Small intestine (tissue), 7 donors: ENCODE results near the gene GMFB. TPM values are rescaled to one million over a fixed set of nuclear protein-coding genes. Genes with fewer than 3 reads are reported as not detected.
"Not testable (repeated sequence)": the region's sequence is repeated elsewhere in the genome, so short reads cannot be mapped to it uniquely, and the experiment has no call there.

Source experiments
- DNase-seq, 2 donors: peaks; one replicate each; pipeline versions ENCODE4 v3.0.0 to v3.0.0-alpha.2; 2013
- FAIRE-seq: peaks from 2 replicates; lab custom pipeline; 2012; peaks lifted over from hg19 to GRCh38; lab: Jason Lieb, UNC
- H3K27ac ChIP-seq, 3 donors: one replicate each; pipeline ENCODE4 v1.5.1; 2013; ENCODE audit warnings: low read length in 2 of 3, mild to moderate bottlenecking in 2 of 3, control low read depth in 1 of 3, inconsistent platforms in 1 of 3, low read depth in 1 of 3, moderate library complexity in 1 of 3
- H3K27me3 ChIP-seq, 3 donors: one replicate each; pipeline ENCODE4 v1.6.1; 2013; ENCODE audit warnings: low read length in 3 of 3, inconsistent platforms in 1 of 3; ENCODE audit not compliant: control insufficient read depth in 3 of 3, insufficient read depth in 3 of 3
- H3K36me3 ChIP-seq, 3 donors: one replicate each; pipeline ENCODE4 v1.6.1; 2013; ENCODE audit warnings: low read length in 3 of 3, inconsistent platforms in 1 of 3, low read depth in 1 of 3, mild to moderate bottlenecking in 1 of 3, moderate library complexity in 1 of 3; ENCODE audit not compliant: control insufficient read depth in 3 of 3, insufficient read depth in 2 of 3
- H3K4me1 ChIP-seq, 3 donors: one replicate each; pipeline ENCODE4 v1.6.1; 2013; ENCODE audit warnings: low read length in 2 of 3, inconsistent platforms in 1 of 3, low read depth in 1 of 3, mild to moderate bottlenecking in 1 of 3, moderate library complexity in 1 of 3; ENCODE audit not compliant: control insufficient read depth in 3 of 3, insufficient read depth in 2 of 3
- H3K4me3 ChIP-seq, 3 donors: one replicate each; pipeline ENCODE4 v1.5.1; 2013; ENCODE audit warnings: low read length in 3 of 3, control low read depth in 1 of 3, inconsistent platforms in 1 of 3, low read depth in 1 of 3, mild to moderate bottlenecking in 1 of 3, moderate library complexity in 1 of 3
- H3K9me3 ChIP-seq, 2 donors: one replicate each; pipeline ENCODE4 v1.6.1; 2013; ENCODE audit warnings: low read depth in 1 of 2, low read length in 1 of 2; ENCODE audit not compliant: control insufficient read depth in 2 of 2, insufficient read depth in 1 of 2
- WGBS, 3 donors: extraction: QIAGEN DNeasy Blood & Tissue Kit; methylation state at CpG; one replicate each; pipeline ENCODE4 v1.1.7; 2013; 5-methylcytosine and 5-hydroxymethylcytosine counted together
- polyA plus RNA-seq, 4 donors: library from polyadenylated mRNA; stranded (reverse) in 3 of 4; unstranded in 1 of 4; fragments of 200-250 nt in 3 of 4; fragments of 120-200 nt in 1 of 4; gene quantifications; one replicate each; pipeline versions ENCODE4 v1.2.1 to v1.2.3, GENCODE V29; 2013
- donor health status: healthy with polysubstance abuse.
- donor health status: control.
- donor health status: control.
- donor health status: Bipolar disorder and iron deficiency.
- donor health status: healthy.

GMFB gene
- polyA plus RNA-seq, 4 donors, result 25.9 to 51.6 (median 33.5) TPM

DNA sequence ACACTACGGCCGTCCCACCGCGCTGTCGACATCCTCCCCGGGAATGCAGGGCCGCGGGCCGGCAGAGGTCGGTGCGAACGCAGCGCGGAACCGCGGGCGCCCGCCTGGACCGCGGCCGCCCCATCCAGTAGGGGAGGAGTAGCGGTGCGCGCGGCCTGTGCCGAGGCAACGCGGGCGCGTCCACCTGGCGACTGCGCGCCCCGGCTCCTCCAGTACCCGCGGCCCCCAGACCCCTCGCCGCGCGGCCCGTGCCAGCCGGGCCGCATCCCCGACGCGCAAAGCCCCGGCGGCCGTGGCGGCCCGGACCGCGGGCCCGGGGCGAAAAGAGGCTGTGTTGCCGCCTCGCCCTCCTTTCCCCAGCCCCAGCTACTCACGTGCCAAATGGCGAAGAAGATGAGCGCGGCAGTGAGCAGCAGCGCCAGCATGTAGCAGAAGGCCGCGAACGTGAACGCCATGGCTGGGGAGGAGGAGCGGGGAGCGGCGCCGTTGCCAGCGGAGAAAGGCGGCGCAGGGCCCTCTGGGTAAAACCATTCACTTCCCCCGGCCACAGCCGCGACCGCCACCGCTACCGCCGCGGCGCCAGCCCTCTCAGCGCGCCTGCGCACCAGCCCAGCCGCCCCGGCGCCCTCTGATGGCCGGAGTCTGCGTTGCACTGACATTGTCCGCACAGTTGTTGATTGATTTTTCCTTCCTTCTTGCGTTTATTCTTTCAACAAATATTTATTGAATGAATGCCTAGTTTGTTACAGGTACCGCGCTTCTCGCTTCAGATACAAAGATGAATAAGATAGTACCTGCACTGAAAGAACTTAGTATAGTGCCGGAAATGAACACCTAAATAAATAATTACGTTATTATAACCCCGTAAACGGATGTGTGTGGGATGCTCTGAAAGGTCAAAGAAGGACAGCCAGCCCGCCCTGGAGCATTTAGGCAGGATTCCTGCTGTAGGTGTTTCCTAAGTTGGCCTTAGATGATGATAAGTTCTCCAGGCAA lies 47.6 kb downstream of the GMFB start, which contains the start of gene CNIH1:
TSS of gene CNIH1 (minus strand) at position 502 of the 996 bp plus-strand sequence. CDS start at position 455, 47 bp downstream.
- H3K36me3 ChIP-seq, result no peaks in the 10 kb centered on the region
- peak within 1 kb of the TSS; percentile 91 to 94 (median 92) for H3K27ac ChIP-seq
- H3K4me3 ChIP-seq, result peak within 1 kb of the TSS; percentile 68 to 77 (median 76)
- WGBS, 3 donors, result 0% methylated on average over 95 to 100 of the region's 100 CpGs
- FAIRE-seq, result no peak
- peak; percentile 90 to 97 for DNase-seq
- no peaks in the 10 kb centered on the region for H3K9me3 ChIP-seq
- H3K4me1 ChIP-seq, result peaks cover 2 to 6% (median 2%) of the 10 kb centered on the region in 3 donors
- H3K27me3 ChIP-seq, result no peaks in the 10 kb centered on the region

GRCh38 chr14:54440476-54440872 lies 48.3 kb downstream of the GMFB start:
- H3K36me3 ChIP-seq, result no peaks in the 10 kb centered on the region
- H3K9me3 ChIP-seq, result no peaks in the 10 kb centered on the region
- H3K4me1 ChIP-seq, result peaks cover 2 to 4% (median 3%) of the 10 kb centered on the region in 3 donors
- WGBS, 3 donors, result 1 to 3% (median 2%) methylated on average over 5 of the region's 5 CpGs
- no peaks in the 10 kb centered on the region for H3K27me3 ChIP-seq
- DNase-seq, result peak; percentile 45 to 60
- FAIRE-seq, result no peak
- H3K27ac ChIP-seq, result peak overlapping the region; percentile 91 to 94 (median 92)
- H3K4me3 ChIP-seq, result peak overlapping the region; percentile 68 to 77 (median 76)

DNA sequence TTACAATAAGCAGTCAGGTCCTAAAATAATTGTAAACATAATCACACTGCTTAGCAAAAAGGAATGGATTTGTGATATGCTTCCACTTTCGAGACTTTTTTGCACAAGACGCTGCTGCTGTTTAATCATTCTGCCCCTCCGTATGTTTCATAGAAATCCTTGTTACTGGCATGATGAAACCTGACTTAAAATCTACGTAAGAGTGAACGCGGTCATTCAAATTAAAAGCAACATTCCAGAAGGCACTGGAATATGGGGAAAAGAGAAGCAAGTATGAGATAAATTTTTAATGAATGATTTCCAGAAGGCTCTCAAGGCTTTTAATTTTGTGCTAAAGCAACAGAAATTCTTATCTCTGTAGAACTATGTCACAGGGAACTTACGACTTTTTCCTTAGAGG lies 48.7 kb downstream of the GMFB start:
- FAIRE-seq, result no peak
- H3K36me3 ChIP-seq, result no peaks in the 10 kb centered on the region
- peaks cover 2 to 5% (median 4%) of the 10 kb centered on the region in 3 donors for H3K4me1 ChIP-seq
- DNase-seq, result no peak
- H3K27ac ChIP-seq, result peak overlapping the region; percentile 91 to 94 (median 92)
- H3K9me3 ChIP-seq, result no peaks in the 10 kb centered on the region
- 23 to 52% (median 39%) methylated on average over 7 of the region's 7 CpGs for WGBS, 3 donors
- peak overlapping the region; percentile 68 to 77 (median 76) for H3K4me3 ChIP-seq
- H3K27me3 ChIP-seq, result no peaks in the 10 kb centered on the region

DNA sequence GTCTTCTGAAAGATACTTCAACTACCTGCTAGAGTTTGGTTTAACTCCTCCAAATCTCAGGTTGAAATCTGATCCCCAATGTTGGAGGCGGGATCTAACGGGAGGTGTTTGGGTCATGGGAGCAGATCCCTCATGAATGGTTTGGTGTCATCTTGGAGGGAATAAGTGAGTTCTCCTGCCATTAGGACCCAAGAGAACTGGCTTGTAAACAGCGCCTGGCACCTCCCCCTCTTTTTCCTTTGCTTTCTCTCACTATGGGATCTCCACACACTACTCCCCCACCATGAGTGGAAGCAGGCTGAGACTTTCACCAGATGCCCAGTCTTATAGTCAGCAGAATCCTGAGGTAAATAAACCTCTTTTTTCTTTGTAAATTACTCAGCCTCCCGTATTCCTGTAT lies 50.1 kb downstream of the GMFB start:
- DNase-seq (no peak), FAIRE-seq (no peak)
- Histone ChIP-seq H3K27ac (no peak overlapping the region), H3K4me3 (no peak overlapping the region), H3K9me3 (no peaks in the 10 kb centered on the region), H3K4me1 (peaks cover 2 to 5% (median 4%) of the 10 kb centered on the region in 3 donors), H3K36me3 (no peaks in the 10 kb centered on the region), H3K27me3 (no peaks in the 10 kb centered on the region)
- WGBS, 3 donors, result 82 to 91% (median 88%) methylated on average over 4 of the region's 4 CpGs

GRCh38 chr14:54437954-54438353 lies 50.8 kb downstream of the GMFB start:
- not testable (repeated sequence) for H3K9me3 ChIP-seq, H3K27ac ChIP-seq, H3K4me1 ChIP-seq, H3K27me3 ChIP-seq, H3K4me3 ChIP-seq, H3K36me3 ChIP-seq, DNase-seq, FAIRE-seq
- WGBS, 3 donors, result 84 to 92% (median 91%) methylated on average over 4 of the region's 4 CpGs

- DNase-seq (peak; percentile 13 to 25), FAIRE-seq (no peak)
- Histone ChIP-seq H3K27me3 (no peaks in the 10 kb centered on the region), H3K27ac (no peak overlapping the region), H3K9me3 (no peaks in the 10 kb centered on the region), H3K4me1 (peaks cover 2 to 5% (median 4%) of the 10 kb centered on the region in 3 donors), H3K36me3 (peaks cover 0 to 6% (median 0%) of the 10 kb centered on the region in 3 donors), H3K4me3 (no peak overlapping the region)
- 43 to 55% (median 45%) methylated on average over 4 of the region's 4 CpGs for WGBS, 3 donors
Measured at GRCh38 chr14:54435500-54435981, 53.2 kb downstream of the GMFB start.

DNA sequence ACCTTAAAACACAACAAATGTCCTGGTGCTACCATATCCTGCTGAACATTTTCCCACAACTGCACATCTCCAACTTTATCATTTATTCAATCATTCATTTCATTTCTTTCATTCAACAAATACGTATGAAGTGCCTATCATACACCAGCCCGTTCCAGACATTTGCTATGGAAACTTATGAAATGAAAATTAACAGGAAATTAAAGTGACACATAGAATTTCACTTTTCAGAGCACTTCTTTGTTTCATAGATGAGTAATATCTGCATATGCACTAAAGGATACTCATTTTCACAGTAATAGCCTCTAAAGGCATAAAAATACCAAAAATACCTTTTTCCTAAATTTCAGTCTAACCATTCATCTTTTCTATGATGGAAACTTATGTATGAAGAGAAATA lies 60.3 kb downstream of the GMFB start:
- Histone ChIP-seq H3K9me3 (no peaks in the 10 kb centered on the region), H3K27me3 (no peaks in the 10 kb centered on the region), H3K4me1 (peaks cover 0 to 4% (median 0%) of the 10 kb centered on the region in 3 donors), H3K36me3 (peaks cover 6 to 16% (median 10%) of the 10 kb centered on the region in 3 donors), H3K4me3 (no peak overlapping the region), H3K27ac (no peak overlapping the region)
- DNase-seq (no peak), FAIRE-seq (no peak)
- 83 to 91% (median 87%) methylated on average over 2 of the region's 2 CpGs for WGBS, 3 donors

GRCh38 chr14:54427871-54428270 lies 60.9 kb downstream of the GMFB start:
- Histone ChIP-seq H3K36me3 (peaks cover 6 to 17% (median 10%) of the 10 kb centered on the region in 3 donors), H3K4me3 (no peak overlapping the region), H3K27me3 (no peaks in the 10 kb centered on the region), H3K4me1 (peaks cover 0 to 4% (median 0%) of the 10 kb centered on the region in 3 donors), H3K27ac (no peak overlapping the region), H3K9me3 (no peaks in the 10 kb centered on the region)
- DNase-seq, result no peak
- WGBS, 3 donors, result 79 to 92% (median 89%) methylated on average over 3 of the region's 3 CpGs
- FAIRE-seq, result no peak
